ENCODE results near the gene SP140. TPM values are rescaled to one million over a fixed set of nuclear protein-coding genes. Genes with fewer than 3 reads are reported as not detected.

SP140 gene
- total RNA-seq, 1 donor from 2014 or later = not detected

GRCh38 chr2:230208576-230208975 lies 17.0 kb upstream of the SP140 start:
- Histone ChIP-seq H3K36me3 (ENCODE audit: control insufficient read depth, insufficient read depth, low read length) (peaks cover 18% of the 10 kb centered on the region), H3K27me3 (ENCODE audit: control insufficient read depth, insufficient read depth, low read length) (no peaks in the 10 kb centered on the region), H3K4me3 (ENCODE audit: low read depth, low read length) (no peak overlapping the region)
- DNase-seq (ENCODE audit: low read depth) (no peak), FAIRE-seq (no peak)
- TF ChIP-seq CTCF (IDR thresholded peaks at IDR 0.05; ENCODE audit: insufficient read depth, low read length, severe bottlenecking) = no peak

GRCh38 chr2:230209422-230210051 lies 16.0 kb upstream of the SP140 start:
- Histone ChIP-seq H3K27me3 (ENCODE audit: control insufficient read depth, insufficient read depth, low read length) (no peaks in the 10 kb centered on the region), H3K36me3 (ENCODE audit: control insufficient read depth, insufficient read depth, low read length) (peaks cover 20% of the 10 kb centered on the region), H3K4me3 (ENCODE audit: low read depth, low read length) (no peak overlapping the region)
- TF ChIP-seq CTCF (IDR thresholded peaks at IDR 0.05; ENCODE audit: insufficient read depth, low read length, severe bottlenecking) = no peak
- FAIRE-seq (peak; percentile 58), DNase-seq (ENCODE audit: low read depth) (no peak)

GRCh38 chr2:230216489-230216888 lies 9.0 kb upstream of the SP140 start:
- DNase-seq (ENCODE audit: low read depth) (no peak), FAIRE-seq (no peak)
- no peak for TF ChIP-seq CTCF (IDR thresholded peaks at IDR 0.05; ENCODE audit: insufficient read depth, low read length, severe bottlenecking)
- no peak overlapping the region for H3K4me3 ChIP-seq (ENCODE audit: low read depth, low read length)
- H3K27me3 ChIP-seq (ENCODE audit: control insufficient read depth, insufficient read depth, low read length) = no peaks in the 10 kb centered on the region
- H3K36me3 ChIP-seq (ENCODE audit: control insufficient read depth, insufficient read depth, low read length) = peaks cover 11% of the 10 kb centered on the region

- DNase-seq (ENCODE audit: low read depth) = no peak
- no peak for FAIRE-seq
- Histone ChIP-seq H3K27me3 (ENCODE audit: control insufficient read depth, insufficient read depth, low read length) (no peaks in the 10 kb centered on the region), H3K4me3 (ENCODE audit: low read depth, low read length) (no peak overlapping the region), H3K36me3 (ENCODE audit: control insufficient read depth, insufficient read depth, low read length) (peaks cover 6% of the 10 kb centered on the region)
- no peak for TF ChIP-seq CTCF (IDR thresholded peaks at IDR 0.05; ENCODE audit: insufficient read depth, low read length, severe bottlenecking)
Observed at GRCh38 chr2:230217424-230217823, 8.1 kb upstream of the SP140 start.

- FAIRE-seq (no peak), DNase-seq (ENCODE audit: low read depth) (no peak)
- peaks cover 2% of the 10 kb centered on the region for H3K36me3 ChIP-seq (ENCODE audit: control insufficient read depth, insufficient read depth, low read length)
- no peaks in the 10 kb centered on the region for H3K27me3 ChIP-seq (ENCODE audit: control insufficient read depth, insufficient read depth, low read length)
- no peak for TF ChIP-seq CTCF (IDR thresholded peaks at IDR 0.05; ENCODE audit: insufficient read depth, low read length, severe bottlenecking)
- no peak overlapping the region for H3K4me3 ChIP-seq (ENCODE audit: low read depth, low read length)
Observed at GRCh38 chr2:230218421-230218820, 7.1 kb upstream of the SP140 start.

All from bronchial epithelial cell (primary cell).